ENCODE measurements around the gene HOXD11.

The HOXD11 gene

DNA sequence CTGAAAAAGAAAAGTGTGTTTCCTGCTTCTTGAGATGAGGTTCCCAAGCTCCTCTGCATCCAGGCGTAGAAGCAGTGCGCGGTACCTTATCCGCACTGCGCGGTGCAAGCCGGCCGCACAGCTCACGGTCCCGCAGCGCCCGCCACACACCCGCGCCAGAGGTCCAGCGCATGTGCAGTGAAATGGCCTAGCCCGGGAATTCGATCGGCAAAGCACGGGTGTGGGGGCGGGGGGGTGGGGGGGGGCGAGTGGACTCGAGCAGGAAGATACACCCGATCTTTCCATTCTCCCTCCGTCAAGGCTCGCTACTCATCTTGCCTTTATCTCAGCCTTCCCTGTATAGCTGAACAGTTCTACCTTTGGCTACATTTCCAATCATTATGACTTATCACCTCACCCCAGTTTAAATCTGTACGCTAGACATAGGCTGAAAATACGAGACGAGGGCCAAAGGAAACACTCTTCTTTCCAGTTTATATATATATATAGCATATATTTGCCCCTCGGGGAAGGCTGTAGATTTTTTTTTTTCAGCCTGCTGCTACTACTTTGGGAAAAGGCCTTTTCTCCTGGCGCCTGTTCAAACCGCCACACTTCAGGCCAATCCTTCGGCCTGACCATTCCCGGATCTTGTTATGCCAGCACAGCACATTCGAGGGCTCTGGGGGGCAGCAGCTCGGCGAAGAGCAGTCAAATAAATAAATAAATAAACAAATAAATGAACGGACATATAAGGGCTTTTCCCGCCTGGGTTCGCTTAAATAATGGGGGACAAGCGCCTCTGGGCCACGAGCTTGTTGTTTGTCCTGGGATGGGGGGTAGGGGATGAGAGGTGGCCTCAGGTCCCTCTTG, 32.8 kb downstream of the HOXD11 start:
- H3K9ac ChIP-seq (ENCODE audit: low read length): peak overlapping the region; percentile 60
- no peaks in the 10 kb centered on the region for H3K36me3 ChIP-seq (replicated peaks; ENCODE audit: low read depth, low read length)
- H3K79me2 ChIP-seq (ENCODE audit: low read length): no peaks in the 10 kb centered on the region
- TF ChIP-seq, protein P1, sequence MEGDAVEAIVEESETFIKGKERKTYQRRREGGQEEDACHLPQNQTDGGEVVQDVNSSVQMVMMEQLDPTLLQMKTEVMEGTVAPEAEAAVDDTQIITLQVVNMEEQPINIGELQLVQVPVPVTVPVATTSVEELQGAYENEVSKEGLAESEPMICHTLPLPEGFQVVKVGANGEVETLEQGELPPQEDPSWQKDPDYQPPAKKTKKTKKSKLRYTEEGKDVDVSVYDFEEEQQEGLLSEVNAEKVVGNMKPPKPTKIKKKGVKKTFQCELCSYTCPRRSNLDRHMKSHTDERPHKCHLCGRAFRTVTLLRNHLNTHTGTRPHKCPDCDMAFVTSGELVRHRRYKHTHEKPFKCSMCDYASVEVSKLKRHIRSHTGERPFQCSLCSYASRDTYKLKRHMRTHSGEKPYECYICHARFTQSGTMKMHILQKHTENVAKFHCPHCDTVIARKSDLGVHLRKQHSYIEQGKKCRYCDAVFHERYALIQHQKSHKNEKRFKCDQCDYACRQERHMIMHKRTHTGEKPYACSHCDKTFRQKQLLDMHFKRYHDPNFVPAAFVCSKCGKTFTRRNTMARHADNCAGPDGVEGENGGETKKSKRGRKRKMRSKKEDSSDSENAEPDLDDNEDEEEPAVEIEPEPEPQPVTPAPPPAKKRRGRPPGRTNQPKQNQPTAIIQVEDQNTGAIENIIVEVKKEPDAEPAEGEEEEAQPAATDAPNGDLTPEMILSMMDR (IDR thresholded peaks at IDR 0.05; ENCODE audit: low read depth, low read length): no peak
- no peak for TF ChIP-seq EZH2phosphoT487 (IDR thresholded peaks at IDR 0.05; ENCODE audit: low read depth)
- no peaks in the 10 kb centered on the region for H3K9me3 ChIP-seq (ENCODE audit: insufficient read depth, low read length)
- H3K27ac ChIP-seq (ENCODE audit: low read length): no peak overlapping the region
- peak overlapping the region; percentile 75 for H3K4me3 ChIP-seq (ENCODE audit: low read length)
- H4K20me1 ChIP-seq (ENCODE audit: insufficient read depth, low read length): no peaks in the 10 kb centered on the region
- H2AFZ ChIP-seq (ENCODE audit: low read depth, low read length): peak overlapping the region; percentile 64
- H3K4me1 ChIP-seq (ENCODE audit: low read length): 0 out of 2 replicates have a peak, but pooled peaks cover 5% of the 10 kb centered on the region
- H3K4me2 ChIP-seq (ENCODE audit: low read length): peak overlapping the region; percentile 75
- H3K27me3 ChIP-seq (ENCODE audit: low read depth, low read length): no peaks in the 10 kb centered on the region

DNA sequence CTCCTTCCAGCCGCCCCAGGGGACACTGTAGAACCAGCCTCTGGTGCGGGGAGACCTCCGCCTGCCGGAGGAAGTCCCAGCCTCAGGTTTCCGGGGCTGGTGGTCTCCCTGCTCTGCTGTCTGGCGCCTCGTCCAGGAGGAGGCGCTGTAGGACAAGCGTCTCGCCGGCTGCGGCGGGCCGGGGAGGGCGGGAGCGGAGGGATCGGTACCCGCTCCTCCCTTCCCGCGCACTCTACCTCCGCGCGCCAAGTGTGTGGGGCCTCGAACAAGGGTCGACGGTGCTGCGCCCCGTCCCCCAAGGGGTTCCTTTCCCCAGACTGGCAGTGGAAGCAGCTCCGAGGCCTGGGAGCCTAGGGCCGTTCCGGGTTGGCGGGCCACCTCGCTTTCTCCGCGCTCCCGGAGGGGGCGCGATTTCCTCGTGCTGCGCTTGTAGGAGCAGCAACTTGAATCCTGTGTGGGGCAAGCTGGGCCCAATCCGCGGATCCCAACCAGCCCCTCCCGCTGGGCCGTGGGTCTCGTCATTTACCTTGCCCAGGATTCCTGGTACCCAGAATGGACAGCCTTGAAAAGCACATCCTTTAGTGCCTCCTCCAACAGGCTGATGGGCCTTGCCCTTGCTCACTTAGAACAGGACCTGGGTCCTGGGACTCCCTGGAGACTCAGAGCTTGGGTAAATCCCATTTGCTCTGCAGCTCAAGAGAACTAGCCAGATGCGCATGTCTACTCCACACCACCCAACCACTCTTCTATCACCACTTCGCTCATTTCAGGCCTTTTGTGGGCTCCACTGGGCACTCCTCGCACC, 33.6 kb downstream of the HOXD11 start:
- TF ChIP-seq, protein P1 (IDR thresholded peaks at IDR 0.05; ENCODE audit: low read depth, low read length): peak; percentile 87
- TF ChIP-seq EZH2phosphoT487 (IDR thresholded peaks at IDR 0.05; ENCODE audit: low read depth): no peak
- Histone ChIP-seq H3K27me3 (ENCODE audit: low read depth, low read length) (no peaks in the 10 kb centered on the region), H3K9ac (ENCODE audit: low read length) (peak overlapping the region; percentile 60), H3K4me2 (ENCODE audit: low read length) (peak overlapping the region; percentile 75), H3K9me3 (ENCODE audit: insufficient read depth, low read length) (no peaks in the 10 kb centered on the region), H3K36me3 (replicated peaks; ENCODE audit: low read depth, low read length) (no peaks in the 10 kb centered on the region), H3K27ac (ENCODE audit: low read length) (no peak overlapping the region), H4K20me1 (ENCODE audit: insufficient read depth, low read length) (no peaks in the 10 kb centered on the region), H3K4me1 (ENCODE audit: low read length) (0 out of 2 replicates have a peak, but pooled peaks cover 5% of the 10 kb centered on the region), H2AFZ (ENCODE audit: low read depth, low read length) (peak overlapping the region; percentile 64), H3K4me3 (ENCODE audit: low read length) (peak overlapping the region; percentile 75), H3K79me2 (ENCODE audit: low read length) (no peaks in the 10 kb centered on the region)

DNA sequence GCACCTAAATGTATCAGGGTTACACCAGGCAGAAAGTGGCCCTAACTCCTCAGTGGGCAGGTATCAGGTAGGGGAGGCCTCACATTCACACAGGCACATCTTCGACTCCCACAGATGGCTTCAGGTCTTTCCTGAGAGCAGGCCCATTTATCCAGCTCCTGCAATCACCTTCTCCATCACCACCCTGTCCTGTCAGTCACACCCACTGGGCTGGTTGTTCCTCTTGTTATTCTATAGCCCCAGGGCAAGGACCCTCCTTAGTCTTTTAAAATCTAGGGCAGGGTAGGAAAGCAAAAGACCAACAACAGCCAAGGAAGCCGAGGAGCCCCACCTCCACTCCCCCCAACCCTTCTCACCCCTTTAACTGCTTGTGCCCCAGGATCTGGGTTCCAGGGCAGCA, 35.2 kb downstream of the HOXD11 start:
- Histone ChIP-seq H3K4me1 (ENCODE audit: low read length) (0 out of 2 replicates have a peak, but pooled peaks cover 5% of the 10 kb centered on the region), H2AFZ (ENCODE audit: low read depth, low read length) (peak overlapping the region; percentile 31; the same call in 1 of the 2 replicates), H3K36me3 (replicated peaks; ENCODE audit: low read depth, low read length) (no peaks in the 10 kb centered on the region), H3K27ac (ENCODE audit: low read length) (no peak overlapping the region), H4K20me1 (ENCODE audit: insufficient read depth, low read length) (no peaks in the 10 kb centered on the region), H3K9me3 (ENCODE audit: insufficient read depth, low read length) (no peaks in the 10 kb centered on the region), H3K4me3 (ENCODE audit: low read length) (no peak overlapping the region), H3K27me3 (ENCODE audit: low read depth, low read length) (peaks cover 3% of the 10 kb centered on the region; the same call in 1 of the 2 replicates), H3K4me2 (ENCODE audit: low read length) (no peak overlapping the region), H3K79me2 (ENCODE audit: low read length) (no peaks in the 10 kb centered on the region), H3K9ac (ENCODE audit: low read length) (no peak overlapping the region)
- TF ChIP-seq, protein P1 (IDR thresholded peaks at IDR 0.05; ENCODE audit: low read depth, low read length): no peak
- no peak for TF ChIP-seq EZH2phosphoT487 (IDR thresholded peaks at IDR 0.05; ENCODE audit: low read depth)
